ENCODE measurements around the gene OGG1.

The OGG1 gene

DNA sequence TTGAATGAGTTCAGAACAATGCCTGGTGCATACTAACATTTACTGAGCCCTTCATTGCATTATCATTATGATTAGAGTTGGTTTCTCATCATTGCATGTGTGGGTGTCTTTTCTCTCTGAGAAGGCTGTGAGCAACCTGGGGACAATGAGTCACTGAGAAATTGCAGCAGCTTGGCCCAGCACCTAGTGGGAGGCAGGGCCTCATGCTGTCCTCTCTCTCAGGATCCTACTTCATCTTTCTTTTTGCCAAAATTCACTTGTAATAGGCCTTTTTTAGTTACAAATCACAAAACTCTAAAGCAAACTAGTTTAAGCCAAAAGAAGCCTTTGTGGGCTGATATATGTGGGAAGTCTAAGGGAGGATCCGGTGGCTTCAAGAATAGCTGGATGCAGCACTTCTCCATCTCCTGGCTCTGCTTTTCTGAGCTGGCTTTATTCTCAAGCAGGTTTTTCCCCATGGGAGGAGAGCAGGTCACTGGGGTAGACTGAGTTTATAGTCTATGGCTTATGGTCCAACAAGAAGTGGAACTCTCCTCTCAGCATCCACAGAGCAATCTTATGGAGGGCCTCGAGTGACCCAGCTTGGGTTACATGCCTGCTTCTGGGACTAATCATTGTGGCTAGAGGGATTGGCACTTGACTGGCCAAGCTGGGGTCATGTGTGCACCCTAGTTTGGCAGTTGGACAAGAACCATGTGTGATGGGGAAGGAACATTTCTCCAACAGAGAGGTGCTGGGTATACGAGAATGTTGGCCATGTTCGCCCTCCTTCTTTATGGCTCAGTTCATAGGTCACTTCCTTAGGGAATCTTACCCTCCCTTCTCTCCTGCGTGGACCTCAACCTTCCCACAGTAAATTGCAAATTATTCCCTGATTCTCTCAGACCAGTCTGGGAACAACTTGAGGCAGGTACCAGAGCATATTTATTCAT lies 28.7 kb downstream of the OGG1 start:
- H3K36me3 Mint-ChIP-seq (ENCODE audit: low read depth): peaks cover 30% of the 10 kb centered on the region
- intact Hi-C loops (cut with micrococcal nuclease): no loop called here
- H3K4me1 Mint-ChIP-seq (ENCODE audit: low read depth): peaks cover 77% of the 10 kb centered on the region
- no peaks in the 10 kb centered on the region for H3K9me3 Mint-ChIP-seq
- H3K27ac Mint-ChIP-seq: peak overlapping the region; percentile 99
- H3K4me3 Mint-ChIP-seq: no peak overlapping the region
- H3K27me3 Mint-ChIP-seq: no peaks in the 10 kb centered on the region

GRCh38 chr3:9779075-9779593 lies 29.4 kb downstream of the OGG1 start:
- no peaks in the 10 kb centered on the region for H3K27me3 Mint-ChIP-seq
- peaks cover 37% of the 10 kb centered on the region for H3K36me3 Mint-ChIP-seq (ENCODE audit: low read depth)
- no peak overlapping the region for H3K4me3 Mint-ChIP-seq

DNA sequence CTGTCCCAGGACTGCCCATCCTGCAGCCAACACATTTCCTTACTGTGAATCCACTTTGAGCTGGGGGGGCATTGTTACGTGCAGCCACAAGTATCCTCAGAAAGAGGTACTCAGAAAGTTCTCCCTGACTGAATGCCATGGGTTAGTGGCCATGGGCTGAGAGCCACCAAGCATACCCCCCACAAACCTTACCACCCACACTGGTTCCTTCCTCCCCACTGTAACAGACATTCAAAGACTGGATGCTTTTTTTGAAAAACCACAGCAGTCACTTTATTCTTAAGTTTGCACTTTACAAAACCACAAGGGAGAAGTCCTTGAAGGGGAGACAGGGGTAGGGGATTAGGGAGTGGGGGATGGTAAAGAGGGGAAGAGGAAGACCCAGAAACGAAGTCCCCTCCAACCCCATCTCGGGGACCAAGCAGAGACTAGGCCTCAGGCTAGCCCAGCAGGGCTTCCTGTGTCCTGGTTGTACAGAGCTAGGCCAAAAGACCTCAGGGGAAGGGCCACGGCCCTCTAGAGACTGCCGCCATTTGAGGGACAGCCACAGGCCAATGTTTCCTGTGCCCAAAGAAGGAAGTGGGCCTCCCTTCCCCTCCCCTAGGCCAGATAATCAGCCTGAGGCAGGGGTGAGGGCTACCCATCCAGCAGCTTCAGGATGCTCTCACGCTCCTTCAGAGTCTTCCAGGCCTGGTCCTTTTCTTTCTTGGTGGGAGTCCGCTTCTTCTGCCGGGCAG lies 30.1 kb downstream of the OGG1 start:
- Mint-ChIP-seq H3K27ac (peak overlapping the region; percentile 99), H3K27me3 (no peaks in the 10 kb centered on the region), H3K9me3 (no peaks in the 10 kb centered on the region), H3K4me3 (peak overlapping the region; percentile 30), H3K36me3 (ENCODE audit: low read depth) (peaks cover 45% of the 10 kb centered on the region), H3K4me1 (ENCODE audit: low read depth) (peaks cover 72% of the 10 kb centered on the region)
- intact Hi-C loops (cut with micrococcal nuclease): no loop called here

More at GRCh38 chr3:9779075-9779593, 29.4 kb downstream of the OGG1 start:
- Mint-ChIP-seq H3K9me3 (no peaks in the 10 kb centered on the region), H3K4me1 (ENCODE audit: low read depth) (peaks cover 72% of the 10 kb centered on the region), H3K27ac (peak overlapping the region; percentile 99)
- intact Hi-C loops (cut with micrococcal nuclease): no loop called here

GRCh38 chr3:9780458-9780812 lies 30.7 kb downstream of the OGG1 start:
- H3K36me3 Mint-ChIP-seq (ENCODE audit: low read depth): peaks cover 50% of the 10 kb centered on the region
- H3K27me3 Mint-ChIP-seq: no peaks in the 10 kb centered on the region
- H3K9me3 Mint-ChIP-seq: no peaks in the 10 kb centered on the region
- peaks cover 72% of the 10 kb centered on the region for H3K4me1 Mint-ChIP-seq (ENCODE audit: low read depth)
- peak overlapping the region; percentile 99 for H3K27ac Mint-ChIP-seq
- peak overlapping the region; percentile 6 for H3K4me3 Mint-ChIP-seq
- intact Hi-C loops (cut with micrococcal nuclease): no loop called here

DNA sequence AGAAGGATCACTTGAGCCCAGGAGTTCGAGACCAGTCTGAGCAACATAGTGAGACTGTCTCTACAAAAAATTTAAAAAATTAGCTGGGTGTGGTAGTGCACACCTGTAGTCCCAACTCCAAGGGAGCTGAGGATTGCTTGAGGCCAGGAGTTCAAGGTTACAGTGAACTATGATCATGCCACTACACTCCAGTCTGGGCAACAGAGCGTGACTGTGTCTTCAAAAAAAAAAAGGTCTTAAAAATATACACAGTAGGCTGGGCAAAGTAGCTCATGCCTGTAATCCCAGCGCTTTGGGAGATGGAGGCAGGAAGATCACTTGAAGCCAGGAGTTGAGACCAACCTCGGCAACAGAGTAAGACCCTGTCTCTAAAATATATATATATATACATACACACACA lies 31.2 kb downstream of the OGG1 start:
- Mint-ChIP-seq H3K9me3 (no peaks in the 10 kb centered on the region), H3K27me3 (no peaks in the 10 kb centered on the region), H3K36me3 (ENCODE audit: low read depth) (peaks cover 55% of the 10 kb centered on the region), H3K27ac (peak overlapping the region; percentile 99), H3K4me1 (ENCODE audit: low read depth) (peaks cover 70% of the 10 kb centered on the region), H3K4me3 (no peak overlapping the region)
- intact Hi-C loops (cut with micrococcal nuclease): no loop called here

DNA sequence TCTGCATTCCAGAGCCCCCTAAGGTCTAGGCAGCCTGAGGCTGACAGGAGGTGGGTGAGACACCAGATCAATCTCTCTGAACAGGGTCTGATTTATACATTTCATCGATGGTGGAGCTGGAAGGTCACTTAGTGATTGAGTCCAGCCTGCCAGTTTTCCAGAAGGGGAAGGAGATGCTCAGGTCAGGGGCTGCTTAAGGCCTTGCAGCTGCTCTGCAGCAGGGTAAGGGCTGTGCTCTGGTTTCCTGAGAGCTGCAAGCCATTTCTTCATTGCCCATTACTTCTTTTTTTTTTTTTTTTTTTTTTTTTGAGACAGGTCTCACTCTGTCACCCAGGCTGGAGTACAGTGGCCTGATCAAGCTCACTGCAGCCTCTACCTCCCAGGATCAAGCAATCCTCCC lies 31.8 kb downstream of the OGG1 start:
- H3K4me1 Mint-ChIP-seq (ENCODE audit: low read depth): peaks cover 64% of the 10 kb centered on the region
- H3K27ac Mint-ChIP-seq: peak overlapping the region; percentile 99
- no peaks in the 10 kb centered on the region for H3K27me3 Mint-ChIP-seq
- H3K9me3 Mint-ChIP-seq: no peaks in the 10 kb centered on the region
- no peak overlapping the region for H3K4me3 Mint-ChIP-seq
- peaks cover 61% of the 10 kb centered on the region for H3K36me3 Mint-ChIP-seq (ENCODE audit: low read depth)
- intact Hi-C loops (cut with micrococcal nuclease): no loop called here

GRCh38 chr3:9781978-9782603 lies 32.3 kb downstream of the OGG1 start:
- H3K27ac Mint-ChIP-seq: peak overlapping the region; percentile 99
- H3K9me3 Mint-ChIP-seq: no peaks in the 10 kb centered on the region
- H3K36me3 Mint-ChIP-seq (ENCODE audit: low read depth): peaks cover 67% of the 10 kb centered on the region
- no peak overlapping the region for H3K4me3 Mint-ChIP-seq
- H3K4me1 Mint-ChIP-seq (ENCODE audit: low read depth): peaks cover 58% of the 10 kb centered on the region
- intact Hi-C loops (cut with micrococcal nuclease): no loop called here
- no peaks in the 10 kb centered on the region for H3K27me3 Mint-ChIP-seq

GRCh38 chr3:9782770-9783169 lies 33.0 kb downstream of the OGG1 start:
- H3K9me3 Mint-ChIP-seq: no peaks in the 10 kb centered on the region
- no peaks in the 10 kb centered on the region for H3K27me3 Mint-ChIP-seq
- no peak overlapping the region for H3K4me3 Mint-ChIP-seq
- H3K36me3 Mint-ChIP-seq (ENCODE audit: low read depth): peaks cover 74% of the 10 kb centered on the region
- intact Hi-C loops (cut with micrococcal nuclease): no loop called here
- H3K4me1 Mint-ChIP-seq (ENCODE audit: low read depth): peaks cover 55% of the 10 kb centered on the region
- peak overlapping the region; percentile 99 for H3K27ac Mint-ChIP-seq

- Mint-ChIP-seq H3K27ac (no peak overlapping the region), H3K4me3 (no peak overlapping the region), H3K27me3 (no peaks in the 10 kb centered on the region), H3K9me3 (no peaks in the 10 kb centered on the region), H3K4me1 (ENCODE audit: low read depth) (peaks cover 45% of the 10 kb centered on the region), H3K36me3 (ENCODE audit: low read depth) (peaks cover 85% of the 10 kb centered on the region)
- intact Hi-C loops (cut with micrococcal nuclease): no loop called here
Measured at GRCh38 chr3:9783954-9784353, 34.2 kb downstream of the OGG1 start.

DNA sequence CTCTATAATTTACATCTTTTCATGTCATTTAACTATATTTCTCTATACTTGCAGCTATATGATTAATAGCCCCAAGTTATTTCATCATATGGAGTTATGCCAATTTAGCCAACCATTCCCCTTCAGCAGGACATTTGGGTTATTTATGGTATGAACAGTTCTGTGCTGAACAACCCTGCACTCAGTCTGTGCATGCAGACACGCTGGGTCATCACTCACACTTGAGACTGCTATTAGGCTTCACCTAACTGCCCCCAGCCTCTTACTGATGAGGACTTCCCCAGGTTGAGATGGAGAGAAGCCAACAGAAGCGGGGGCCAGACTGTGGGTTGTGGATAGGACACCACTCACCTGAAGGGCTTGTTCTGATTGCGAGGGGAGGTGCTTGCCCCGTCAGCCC lies 35.2 kb downstream of the OGG1 start:
- Mint-ChIP-seq H3K4me1 (ENCODE audit: low read depth) (peaks cover 38% of the 10 kb centered on the region), H3K4me3 (no peak overlapping the region), H3K36me3 (ENCODE audit: low read depth) (peaks cover 96% of the 10 kb centered on the region), H3K27me3 (no peaks in the 10 kb centered on the region), H3K9me3 (no peaks in the 10 kb centered on the region), H3K27ac (peak overlapping the region; percentile 4)
- intact Hi-C loops (cut with micrococcal nuclease): no loop called here

GRCh38 chr3:9785602-9786001 lies 35.9 kb downstream of the OGG1 start:
- no peaks in the 10 kb centered on the region for H3K9me3 Mint-ChIP-seq
- no peak overlapping the region for H3K4me3 Mint-ChIP-seq
- H3K36me3 Mint-ChIP-seq (ENCODE audit: low read depth): peaks cover 96% of the 10 kb centered on the region
- intact Hi-C loops (cut with micrococcal nuclease): no loop called here
- no peaks in the 10 kb centered on the region for H3K27me3 Mint-ChIP-seq
- H3K4me1 Mint-ChIP-seq (ENCODE audit: low read depth): peaks cover 38% of the 10 kb centered on the region
- peak overlapping the region; percentile 4 for H3K27ac Mint-ChIP-seq

DNA sequence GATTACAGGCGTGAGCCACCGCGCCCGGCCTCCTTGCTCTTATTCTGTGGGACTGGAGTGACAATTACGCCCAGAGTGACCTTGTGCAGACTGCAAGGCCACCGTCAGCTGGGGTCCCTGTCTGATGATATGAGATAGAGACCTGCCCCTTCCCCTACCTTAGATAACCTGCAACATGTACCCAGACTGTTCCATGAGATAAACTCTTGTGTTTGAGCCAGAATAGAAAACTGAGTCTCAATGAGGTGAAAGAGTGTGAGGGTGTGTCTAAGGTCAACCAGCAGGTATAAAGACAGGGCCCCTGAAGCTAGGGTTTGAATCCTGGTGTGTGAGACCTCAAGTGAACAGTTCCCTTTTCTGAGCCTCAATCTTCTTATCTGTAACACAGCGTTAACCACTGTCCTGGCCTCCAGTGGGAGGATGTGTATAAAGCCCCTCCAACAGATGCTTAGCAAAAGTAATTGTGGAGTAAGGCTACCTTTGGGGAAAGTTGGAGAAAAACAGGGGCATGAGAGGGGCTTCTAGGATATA lies 36.5 kb downstream of the OGG1 start:
- Mint-ChIP-seq H3K4me1 (ENCODE audit: low read depth) (peaks cover 37% of the 10 kb centered on the region), H3K27ac (no peak overlapping the region), H3K36me3 (ENCODE audit: low read depth) (peaks cover 99% of the 10 kb centered on the region), H3K27me3 (no peaks in the 10 kb centered on the region), H3K4me3 (no peak overlapping the region), H3K9me3 (no peaks in the 10 kb centered on the region)
- intact Hi-C loops (cut with micrococcal nuclease): no loop called here

- Mint-ChIP-seq H3K9me3 (no peaks in the 10 kb centered on the region), H3K36me3 (ENCODE audit: low read depth) (peaks cover 94% of the 10 kb centered on the region), H3K27me3 (no peaks in the 10 kb centered on the region), H3K4me1 (ENCODE audit: low read depth) (peaks cover 37% of the 10 kb centered on the region), H3K27ac (peak overlapping the region; percentile 12), H3K4me3 (no peak overlapping the region)
- intact Hi-C loops (cut with micrococcal nuclease): no loop called here
Measured at GRCh38 chr3:9786825-9787669, 37.3 kb downstream of the OGG1 start.

All from dendritic cell treated with granulocyte-macrophage colony-stimulating factor and Interleukin-4, amounts not matched to agents 40 ng/mL and 50 ng/mL, for 4 days (primary cell).